Activated CD4-positive, alpha-beta T cell treated with anti-CD3 and anti-CD28 coated beads for 4 hours (primary cell): Measurements from ENCODE around the gene SERPINA3.
"Not testable (repeated sequence)": the region's sequence is repeated elsewhere in the genome, so short reads cannot be mapped to it uniquely, and the experiment has no call there.

Source experiments
- DNase-seq, 2 donors: peaks; one replicate each; pipeline ENCODE4 v3.0.0-alpha.2; 2020

The SERPINA3 gene

GRCh38 chr14:94637814-94638213, 25.6 kb downstream of the SERPINA3 start:
- not testable (repeated sequence) for DNase-seq

- DNase-seq: no peak
These were observed 26.1 kb downstream of the SERPINA3 start for GRCh38 chr14:94638339-94638738.

GRCh38 chr14:94638961-94639817, 27.0 kb downstream of the SERPINA3 start:
- DNase-seq: no peak

GRCh38 chr14:94640721-94641631, 28.8 kb downstream of the SERPINA3 start:
- no peak for DNase-seq

GRCh38 chr14:94641632-94641955, 29.4 kb downstream of the SERPINA3 start:
- no peak for DNase-seq

- no peak for DNase-seq
These were observed 31.3 kb downstream of the SERPINA3 start for GRCh38 chr14:94643316-94644101.

GRCh38 chr14:94644102-94644535, 31.9 kb downstream of the SERPINA3 start:
- DNase-seq: no peak

GRCh38 chr14:94646066-94646465, 33.9 kb downstream of the SERPINA3 start:
- DNase-seq: no peak

- no peak for DNase-seq
These were observed 34.3 kb downstream of the SERPINA3 start for GRCh38 chr14:94646481-94646880.

- no peak for DNase-seq
These were observed 36.6 kb downstream of the SERPINA3 start for GRCh38 chr14:94648801-94649200.

- DNase-seq: no peak
These were observed 37.6 kb downstream of the SERPINA3 start for GRCh38 chr14:94649543-94650443.

- no peak for DNase-seq
These were observed 38.2 kb downstream of the SERPINA3 start for GRCh38 chr14:94650444-94650775.

- DNase-seq: no peak
These were observed 38.9 kb downstream of the SERPINA3 start for GRCh38 chr14:94650806-94651805.

- DNase-seq: no peak
These were observed 41.1 kb downstream of the SERPINA3 start for GRCh38 chr14:94653321-94653720.

- DNase-seq: no peak
These were observed 42.1 kb downstream of the SERPINA3 start for GRCh38 chr14:94654071-94654861.

GRCh38 chr14:94655169-94655710, 43.0 kb downstream of the SERPINA3 start:
- no peak for DNase-seq

- no peak for DNase-seq
These were observed 43.9 kb downstream of the SERPINA3 start for GRCh38 chr14:94656043-94656442.

- DNase-seq: no peak
These were observed 47.1 kb downstream of the SERPINA3 start for GRCh38 chr14:94659256-94659655.

- no peak for DNase-seq
These were observed 47.7 kb downstream of the SERPINA3 start for GRCh38 chr14:94659901-94660300.
